ENCODE measurements around the gene GRIN3B.

The GRIN3B gene

GRCh38 chr19:1046117-1046626, 46.0 kb downstream of the GRIN3B start:
- DNase-seq, result no peak

DNA sequence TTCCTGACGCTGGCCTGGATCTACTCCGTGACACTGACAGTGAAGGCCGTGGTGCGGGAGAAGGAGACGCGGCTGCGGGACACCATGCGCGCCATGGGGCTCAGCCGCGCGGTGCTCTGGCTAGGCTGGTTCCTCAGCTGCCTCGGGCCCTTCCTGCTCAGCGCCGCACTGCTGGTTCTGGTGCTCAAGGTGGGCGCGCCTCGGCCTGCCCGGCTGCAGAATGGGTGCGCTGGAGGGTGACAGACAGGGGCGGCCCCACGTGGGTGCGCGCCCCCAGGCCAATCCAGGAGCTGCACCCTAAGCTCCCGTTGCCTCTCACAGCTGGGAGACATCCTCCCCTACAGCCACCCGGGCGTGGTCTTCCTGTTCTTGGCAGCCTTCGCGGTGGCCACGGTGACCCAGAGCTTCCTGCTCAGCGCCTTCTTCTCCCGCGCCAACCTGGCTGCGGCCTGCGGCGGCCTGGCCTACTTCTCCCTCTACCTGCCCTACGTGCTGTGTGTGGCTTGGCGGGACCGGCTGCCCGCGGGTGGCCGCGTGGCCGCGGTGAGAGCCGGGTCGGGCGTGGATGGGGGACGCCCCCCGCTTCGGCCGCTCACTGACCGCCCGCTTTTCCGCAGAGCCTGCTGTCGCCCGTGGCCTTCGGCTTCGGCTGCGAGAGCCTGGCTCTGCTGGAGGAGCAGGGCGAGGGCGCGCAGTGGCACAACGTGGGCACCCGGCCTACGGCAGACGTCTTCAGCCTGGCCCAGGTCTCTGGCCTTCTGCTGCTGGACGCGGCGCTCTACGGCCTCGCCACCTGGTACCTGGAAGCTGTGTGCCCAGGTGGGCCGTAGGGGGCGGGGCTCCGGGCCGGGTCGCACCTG, 46.8 kb downstream of the GRIN3B start:
- no peak for DNase-seq

DNA sequence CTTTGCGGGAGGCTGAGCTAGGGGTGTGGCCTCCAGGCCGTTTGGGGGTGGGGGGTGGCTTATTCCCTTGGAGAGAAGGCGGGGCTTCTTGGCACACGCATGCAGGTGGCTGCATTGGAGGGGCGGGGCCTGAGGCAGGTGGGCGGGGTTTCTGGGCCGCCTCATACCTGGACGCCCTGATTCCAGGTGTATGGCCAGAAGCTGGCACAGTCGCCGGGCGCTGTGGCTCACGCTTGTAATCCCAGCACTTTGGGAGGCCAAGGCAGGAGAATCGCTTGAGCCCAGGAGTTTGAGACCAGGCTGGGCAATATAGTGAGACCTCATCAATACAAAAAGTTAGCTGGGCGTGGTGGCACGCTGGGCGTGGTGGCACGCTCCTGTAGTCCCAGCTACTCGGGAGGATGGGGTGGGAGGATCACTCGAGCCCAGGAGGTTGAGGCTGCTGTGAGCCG, 47.5 kb downstream of the GRIN3B start:
- no peak for DNase-seq

DNA sequence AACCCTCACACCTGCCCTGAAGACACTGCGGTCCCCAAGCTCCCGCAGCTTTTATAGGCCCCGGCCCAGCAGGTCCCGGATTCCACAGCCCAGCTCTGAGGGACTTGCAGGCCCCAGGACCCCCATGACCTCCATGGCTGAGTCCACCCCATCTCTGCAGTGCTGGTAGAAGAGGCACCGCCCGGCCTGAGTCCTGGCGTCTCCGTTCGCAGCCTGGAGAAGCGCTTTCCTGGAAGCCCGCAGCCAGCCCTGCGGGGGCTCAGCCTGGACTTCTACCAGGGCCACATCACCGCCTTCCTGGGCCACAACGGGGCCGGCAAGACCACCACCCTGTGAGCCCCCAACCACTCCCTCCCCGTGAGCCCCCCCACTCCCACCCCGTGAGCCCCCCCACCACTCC, 48.9 kb downstream of the GRIN3B start:
- DNase-seq, result no peak

DNA sequence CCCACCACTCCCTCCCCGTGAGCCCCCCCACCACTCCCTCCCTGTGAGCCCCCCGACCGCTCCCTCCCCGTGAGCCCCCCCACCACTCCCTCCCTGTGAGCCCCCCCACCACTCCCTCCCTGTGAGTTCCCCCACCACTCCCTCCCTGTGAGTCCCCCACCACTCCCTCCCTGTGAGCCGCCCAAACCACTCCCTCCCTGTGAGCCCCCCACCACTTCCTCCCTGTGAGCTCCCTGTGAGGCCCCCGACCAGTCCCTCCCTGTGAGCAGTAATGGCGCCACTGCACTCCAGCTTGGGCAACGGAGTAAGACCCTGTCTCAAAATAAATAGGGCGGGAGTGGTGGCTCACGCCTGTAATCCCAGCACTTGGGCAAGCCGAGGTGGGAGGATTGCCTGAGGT, 49.6 kb downstream of the GRIN3B start:
- no peak for DNase-seq

- no peak for DNase-seq
These were observed 51.0 kb downstream of the GRIN3B start for GRCh38 chr19:1050989-1051788.

GRCh38 chr19:1051791-1052190, 51.6 kb downstream of the GRIN3B start:
- DNase-seq, result no peak

GRCh38 chr19:1052349-1052975, 52.2 kb downstream of the GRIN3B start:
- DNase-seq, result no peak

DNA sequence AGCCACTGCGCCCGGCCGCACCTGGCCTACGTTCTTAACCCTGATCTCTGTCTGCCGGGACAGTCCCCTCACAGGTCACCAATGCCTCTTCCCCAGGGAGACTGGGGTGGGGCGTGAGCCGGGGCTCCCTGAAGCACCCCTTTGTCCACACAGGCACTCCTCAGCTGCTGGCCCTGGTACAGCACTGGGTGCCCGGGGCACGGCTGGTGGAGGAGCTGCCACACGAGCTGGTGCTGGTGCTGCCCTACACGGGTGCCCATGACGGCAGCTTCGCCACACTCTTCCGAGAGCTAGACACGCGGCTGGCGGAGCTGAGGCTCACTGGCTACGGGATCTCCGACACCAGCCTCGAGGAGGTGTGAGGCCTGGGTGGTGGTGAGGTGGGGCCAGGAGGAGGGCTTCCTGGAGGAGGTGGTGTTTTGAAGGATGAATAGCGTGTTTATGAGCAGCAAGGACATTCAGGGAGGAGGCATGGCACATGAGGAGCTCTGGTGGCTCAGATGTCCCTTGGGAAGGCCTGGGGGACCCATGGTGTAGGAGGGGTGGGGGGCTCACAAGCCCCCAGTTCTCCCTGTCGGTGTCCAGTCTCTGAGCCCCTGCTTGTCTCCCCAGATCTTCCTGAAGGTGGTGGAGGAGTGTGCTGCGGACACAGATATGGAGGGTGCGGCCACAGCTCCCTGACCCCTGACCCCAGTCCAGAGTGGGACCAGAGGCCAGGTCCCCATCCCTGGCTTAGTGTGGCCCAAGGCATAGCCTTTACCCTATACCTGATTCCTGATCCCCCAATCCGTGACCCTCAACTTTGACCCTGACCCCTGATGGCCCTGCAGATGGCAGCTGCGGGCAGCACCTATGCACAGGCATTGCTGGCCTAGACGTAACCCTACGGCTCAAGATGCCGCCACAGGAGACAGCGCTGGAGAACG, 53.2 kb downstream of the GRIN3B start:
- no peak for DNase-seq

- DNase-seq, result no peak
These were observed 54.1 kb downstream of the GRIN3B start for GRCh38 chr19:1054102-1055027.

DNA sequence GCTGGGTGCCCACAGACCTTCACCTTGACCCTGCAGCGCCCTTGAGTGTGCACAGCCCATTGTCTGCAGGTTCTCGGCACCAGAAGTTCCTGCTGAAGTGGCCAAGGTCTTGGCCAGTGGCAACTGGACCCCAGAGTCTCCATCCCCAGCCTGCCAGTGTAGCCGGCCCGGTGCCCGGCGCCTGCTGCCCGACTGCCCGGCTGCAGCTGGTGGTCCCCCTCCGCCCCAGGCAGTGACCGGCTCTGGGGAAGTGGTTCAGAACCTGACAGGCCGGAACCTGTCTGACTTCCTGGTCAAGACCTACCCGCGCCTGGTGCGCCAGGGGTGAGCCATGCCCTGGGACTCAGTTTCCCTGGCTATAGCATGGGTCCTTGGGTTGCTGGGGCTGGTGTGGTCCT, 54.8 kb downstream of the GRIN3B start:
- no peak for DNase-seq

DNA sequence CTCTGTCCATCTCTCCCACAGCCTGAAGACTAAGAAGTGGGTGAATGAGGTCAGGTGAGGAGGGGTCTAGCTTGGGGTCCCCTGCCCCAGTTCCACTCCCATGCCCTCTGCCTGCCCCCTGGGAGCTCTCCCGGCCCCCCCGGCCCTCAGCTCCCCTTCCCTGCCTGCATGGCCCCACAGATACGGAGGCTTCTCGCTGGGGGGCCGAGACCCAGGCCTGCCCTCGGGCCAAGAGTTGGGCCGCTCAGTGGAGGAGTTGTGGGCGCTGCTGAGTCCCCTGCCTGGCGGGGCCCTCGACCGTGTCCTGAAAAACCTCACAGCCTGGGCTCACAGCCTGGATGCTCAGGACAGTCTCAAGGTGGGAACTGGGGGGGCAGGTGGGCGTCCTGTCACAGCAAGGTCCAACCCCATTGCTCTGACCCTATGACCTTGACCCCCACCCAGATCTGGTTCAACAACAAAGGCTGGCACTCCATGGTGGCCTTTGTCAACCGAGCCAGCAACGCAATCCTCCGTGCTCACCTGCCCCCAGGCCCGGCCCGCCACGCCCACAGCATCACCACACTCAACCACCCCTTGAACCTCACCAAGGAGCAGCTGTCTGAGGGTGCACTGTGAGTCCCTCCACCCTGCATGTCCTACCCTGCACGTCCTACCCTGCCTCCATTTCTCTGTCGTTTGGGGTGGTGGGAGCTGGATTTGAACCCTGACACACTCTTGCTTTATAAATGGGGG, 55.8 kb downstream of the GRIN3B start:
- no peak for DNase-seq

DNA sequence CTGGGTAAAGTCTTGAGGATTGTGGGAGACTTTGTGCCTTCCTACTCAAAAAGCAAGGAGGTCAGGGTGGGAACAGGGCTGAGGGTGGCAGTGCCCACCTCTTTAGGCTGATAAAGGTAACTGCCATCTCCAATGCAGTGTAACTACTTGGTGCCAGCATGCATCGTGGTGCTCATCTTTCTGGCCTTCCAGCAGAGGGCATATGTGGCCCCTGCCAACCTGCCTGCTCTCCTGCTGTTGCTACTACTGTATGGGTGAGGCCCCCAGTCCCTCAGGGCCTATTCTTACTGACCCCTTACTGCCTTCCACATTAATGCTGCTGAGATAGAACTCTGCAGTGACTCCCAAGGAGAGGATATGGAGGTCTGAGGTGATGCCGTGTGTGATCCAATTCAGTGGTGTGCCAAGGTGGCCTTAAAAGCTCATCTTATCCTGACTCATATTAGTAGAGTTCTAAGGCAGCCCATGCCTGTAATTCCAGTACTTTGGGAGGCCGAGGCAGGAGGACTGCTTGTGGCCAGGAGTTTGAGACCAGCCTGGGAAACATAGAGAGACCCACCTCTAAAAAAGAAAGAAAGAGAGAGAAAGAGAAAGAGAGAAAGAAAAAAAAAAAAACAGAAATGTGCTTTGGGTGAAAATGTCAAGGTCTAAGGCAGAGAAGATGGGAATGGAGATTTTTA, 57.1 kb downstream of the GRIN3B start:
- no peak for DNase-seq

GRCh38 chr19:1058112-1058511, 57.9 kb downstream of the GRIN3B start:
- DNase-seq, result no peak
